ENCODE data around the gene RPH3AL. TPM values are rescaled to one million over a fixed set of nuclear protein-coding genes. Genes with fewer than 3 reads are reported as not detected.

The RPH3AL gene
- polyA plus RNA-seq, 3 donors, result 0.71 to 1.9 (median 1.5) TPM

- Histone ChIP-seq H4K20me1 (ENCODE audit: insufficient read depth, low read length) (no peaks in the 10 kb centered on the region), H3K9ac (ENCODE audit: insufficient read depth, low read length, poor library complexity, severe bottlenecking) (no peak overlapping the region), H3K9me3 (replicated peaks in 1 of 2; ENCODE audit: control insufficient read depth in 1 of 2, insufficient read depth in 1 of 2, low read length in 2 of 2) (no peaks in the 10 kb centered on the region), H3K4me2 (replicated peaks; ENCODE audit: extremely low read depth, low read length, poor library complexity, severe bottlenecking) (no peak overlapping the region), H2AFZ (ENCODE audit: insufficient read depth, low read depth, low read length, poor library complexity, severe bottlenecking) (no peak overlapping the region), H3K27ac (ENCODE audit: low read depth in 1 of 2, low read length in 2 of 2) (no peak overlapping the region), H3K36me3 (replicated peaks in 1 of 2; ENCODE audit: control insufficient read depth in 1 of 2, insufficient read depth in 2 of 2, low read length in 2 of 2) (no peaks in the 10 kb centered on the region), H3K27me3 (ENCODE audit: control insufficient read depth in 2 of 2, insufficient read depth in 2 of 2, low read length in 2 of 2) (peaks cover 0 to 2% of the 10 kb centered on the region in 2 donors), H3K79me2 (ENCODE audit: insufficient read depth, low read length) (no peaks in the 10 kb centered on the region), H3K4me3 (replicated peaks in 1 of 3; ENCODE audit: low read depth in 2 of 3, low read length in 3 of 3) (no peak overlapping the region), H3K4me1 (ENCODE audit: control insufficient read depth in 1 of 2, insufficient read depth in 2 of 2, low read length in 2 of 2) (peaks cover 0 to 9% of the 10 kb centered on the region in 2 donors)
- no peaks in the 10 kb centered on the region for H3K36me3 Mint-ChIP-seq
- no peak for DNase-seq
- H3K9me3 Mint-ChIP-seq, result peaks cover 0 to 3% (median 0%) of the 10 kb centered on the region in 7 donors
- TF ChIP-seq CTCF (IDR thresholded peaks at IDR 0.05), result no peak
- peaks cover 30% of the 10 kb centered on the region for H3K4me1 Mint-ChIP-seq
- no peak overlapping the region for H3K4me3 Mint-ChIP-seq
- H3K27me3 Mint-ChIP-seq (ENCODE audit: low read depth in 3 of 3), result peaks cover 14 to 29% (median 18%) of the 10 kb centered on the region in 3 donors
- H3K27ac Mint-ChIP-seq, result no peak overlapping the region
- intact Hi-C loops (cut with micrococcal nuclease), result no loop called here
- 94% methylated on average over 18 of the region's 18 CpGs for WGBS (ENCODE audit: insufficient coverage)
Observed at GRCh38 chr17:290626-291025, 62.0 kb downstream of the RPH3AL start.

- intact Hi-C loops (cut with micrococcal nuclease), result no loop called here
- H3K27me3 ChIP-seq (ENCODE audit: control insufficient read depth in 2 of 2, insufficient read depth in 2 of 2, low read length in 2 of 2), result peaks cover 0 to 2% of the 10 kb centered on the region in 2 donors
- no peak overlapping the region for H3K27ac ChIP-seq (ENCODE audit: low read depth in 1 of 2, low read length in 2 of 2)
- Mint-ChIP-seq H3K27me3 (ENCODE audit: low read depth in 3 of 3) (peaks cover 14 to 29% (median 18%) of the 10 kb centered on the region in 3 donors), H3K36me3 (no peaks in the 10 kb centered on the region), H3K4me1 (peaks cover 30% of the 10 kb centered on the region), H3K27ac (no peak overlapping the region), H3K9me3 (peaks cover 0 to 3% (median 0%) of the 10 kb centered on the region in 7 donors), H3K4me3 (no peak overlapping the region)
- no peaks in the 10 kb centered on the region for H4K20me1 ChIP-seq (ENCODE audit: insufficient read depth, low read length)
- no peak overlapping the region for H3K9ac ChIP-seq (ENCODE audit: insufficient read depth, low read length, poor library complexity, severe bottlenecking)
- no peaks in the 10 kb centered on the region for H3K9me3 ChIP-seq (replicated peaks in 1 of 2; ENCODE audit: control insufficient read depth in 1 of 2, insufficient read depth in 1 of 2, low read length in 2 of 2)
- TF ChIP-seq CTCF (IDR thresholded peaks at IDR 0.05), result no peak
- H3K4me1 ChIP-seq (ENCODE audit: control insufficient read depth in 1 of 2, insufficient read depth in 2 of 2, low read length in 2 of 2), result peaks cover 0 to 9% of the 10 kb centered on the region in 2 donors
- H3K79me2 ChIP-seq (ENCODE audit: insufficient read depth, low read length), result no peaks in the 10 kb centered on the region
- DNase-seq, result no peak
- H3K4me2 ChIP-seq (replicated peaks; ENCODE audit: extremely low read depth, low read length, poor library complexity, severe bottlenecking), result no peak overlapping the region
- no peak overlapping the region for H2AFZ ChIP-seq (ENCODE audit: insufficient read depth, low read depth, low read length, poor library complexity, severe bottlenecking)
- H3K36me3 ChIP-seq (replicated peaks in 1 of 2; ENCODE audit: control insufficient read depth in 1 of 2, insufficient read depth in 2 of 2, low read length in 2 of 2), result no peaks in the 10 kb centered on the region
- WGBS (ENCODE audit: insufficient coverage), result 97% methylated on average over 20 of the region's 21 CpGs
- no peak overlapping the region for H3K4me3 ChIP-seq (replicated peaks in 1 of 3; ENCODE audit: low read depth in 2 of 3, low read length in 3 of 3)
Observed at GRCh38 chr17:290121-290521, 62.5 kb downstream of the RPH3AL start.
